Measurements from ENCODE around the gene STK39.
"Not testable (repeated sequence)": the region's sequence is repeated elsewhere in the genome, so short reads cannot be mapped to it uniquely, and the experiment has no call there.

STK39 gene

DNA sequence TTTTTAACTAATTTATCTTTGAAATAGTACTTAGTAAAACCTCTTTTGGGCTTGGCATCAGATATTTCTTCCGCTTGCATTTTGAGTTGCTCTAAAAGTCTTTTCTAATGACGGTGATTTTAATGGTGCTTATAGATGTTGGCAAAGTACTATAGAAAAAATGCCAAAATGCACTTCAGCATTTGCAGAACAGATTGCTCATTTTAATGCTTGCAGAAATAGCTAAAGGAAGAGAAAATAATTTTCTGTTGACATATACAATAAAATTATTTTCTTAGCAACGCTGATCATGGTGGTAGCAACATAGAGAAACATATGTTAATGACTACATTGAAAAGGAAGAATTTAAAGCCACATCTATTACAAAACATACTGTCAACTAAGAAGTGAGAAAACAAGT lies 170.7 kb downstream of the STK39 start:
- DNase-seq: no peak

DNA sequence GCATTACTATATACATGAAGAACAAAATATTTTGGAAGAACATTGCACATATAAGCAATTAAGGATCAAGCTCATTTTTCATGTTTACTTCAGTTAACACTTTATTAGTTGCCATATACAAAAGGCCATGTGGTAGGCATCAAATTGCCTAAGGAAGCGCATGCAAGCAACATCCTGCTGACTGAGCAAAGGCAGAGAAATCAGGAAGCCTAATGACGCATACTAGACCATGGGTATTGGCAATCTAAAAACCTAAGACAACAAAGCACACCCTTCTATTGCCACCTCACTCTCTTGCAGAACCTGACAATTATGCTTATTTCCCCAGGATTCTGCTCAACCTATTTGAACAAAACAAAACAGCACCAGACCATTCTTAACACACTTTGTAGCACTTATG lies 171.9 kb downstream of the STK39 start:
- no peak for DNase-seq

DNA sequence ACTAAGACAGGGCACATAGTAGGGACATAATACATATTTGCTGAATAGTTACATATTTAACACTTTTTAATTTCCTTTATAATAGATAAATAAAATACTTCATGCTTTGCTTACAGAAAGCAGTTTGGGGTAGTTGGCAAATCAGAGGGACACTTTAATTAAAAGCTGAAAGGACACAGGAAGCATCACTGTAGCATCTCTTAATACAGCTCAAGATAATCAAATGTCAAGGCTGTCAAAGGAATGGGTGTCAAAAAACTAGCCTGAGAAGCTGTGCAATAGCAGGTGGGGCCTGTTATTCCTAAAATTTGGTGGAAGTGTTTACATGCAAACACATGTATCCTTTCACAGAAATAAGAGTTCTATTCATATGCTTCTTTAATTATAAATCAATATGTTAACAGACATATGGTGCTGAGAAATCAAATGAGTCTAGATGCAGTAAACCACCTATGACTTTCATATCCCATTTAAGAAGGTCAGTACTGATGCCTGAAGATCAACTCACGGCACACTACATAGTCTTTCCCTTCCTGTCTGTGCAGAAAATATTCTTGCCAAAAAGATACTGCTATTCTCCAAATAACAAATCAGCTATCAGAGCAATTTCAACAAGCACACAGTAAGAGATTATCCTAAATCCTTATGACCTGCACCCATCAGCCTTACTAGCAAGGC lies 174.6 kb downstream of the STK39 start:
- DNase-seq: no peak

DNA sequence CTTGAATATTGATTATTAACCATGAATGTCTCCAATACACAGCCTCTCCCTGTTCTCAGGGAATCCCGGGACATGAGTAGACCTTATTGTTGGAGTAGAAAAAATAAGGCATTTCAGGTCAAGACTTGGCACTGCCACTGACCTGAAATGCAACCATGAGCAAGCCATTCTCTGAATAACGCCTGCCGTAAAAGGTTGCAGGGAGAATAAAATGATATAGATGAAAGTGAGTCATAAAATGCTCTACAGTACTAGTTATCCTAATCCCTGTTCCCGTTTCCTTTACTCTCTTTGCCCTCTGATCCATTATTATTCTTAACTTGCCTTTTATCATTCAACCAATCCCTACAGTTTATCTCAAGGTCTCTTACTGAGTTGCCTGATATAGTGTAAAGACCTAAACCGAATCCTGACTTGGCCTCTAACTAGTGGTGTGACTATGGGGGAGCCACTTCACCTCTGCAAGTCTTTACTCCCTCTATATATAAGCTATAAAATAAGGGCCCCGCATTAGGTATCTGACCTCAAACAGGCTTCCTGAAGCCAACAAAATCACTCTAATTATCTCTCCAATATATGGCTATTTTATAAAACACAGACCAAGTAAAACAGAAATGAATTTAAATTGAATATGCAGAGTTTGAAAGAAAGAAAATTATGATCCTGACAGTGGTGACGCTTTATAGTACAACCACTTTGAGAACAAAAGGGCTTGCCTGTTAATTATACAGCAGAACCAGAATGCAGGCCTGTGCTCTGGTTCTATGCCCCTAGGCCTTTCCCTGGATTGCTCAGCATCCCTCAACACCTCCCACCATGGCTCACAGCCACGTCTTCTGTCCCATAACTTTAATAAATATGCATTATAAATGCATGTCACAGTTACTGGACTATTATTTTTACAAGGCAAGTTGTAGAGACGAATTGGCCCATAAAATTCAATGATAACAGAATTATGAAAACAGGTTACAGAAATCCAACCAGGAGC lies 183.1 kb downstream of the STK39 start:
- no peak for DNase-seq

DNA sequence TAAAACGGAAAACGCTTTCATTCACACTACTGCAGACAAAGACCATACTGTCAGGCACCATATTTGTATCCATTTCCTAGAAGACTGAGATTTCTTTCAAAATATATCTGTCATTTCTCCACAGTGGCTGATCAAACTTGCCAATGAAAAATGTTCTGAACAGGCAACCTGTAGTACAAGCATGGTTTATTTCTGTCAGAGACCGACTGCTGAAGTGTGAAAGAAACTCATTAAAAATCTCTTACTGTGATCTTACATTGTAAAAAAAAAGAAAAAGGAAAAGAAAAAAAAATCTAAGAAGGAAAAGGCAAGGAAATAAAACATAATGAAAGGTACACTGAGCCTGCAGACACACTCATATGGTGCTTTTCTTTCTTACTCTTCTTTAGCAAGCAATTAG lies 184.5 kb downstream of the STK39 start:
- DNase-seq: no peak

DNA sequence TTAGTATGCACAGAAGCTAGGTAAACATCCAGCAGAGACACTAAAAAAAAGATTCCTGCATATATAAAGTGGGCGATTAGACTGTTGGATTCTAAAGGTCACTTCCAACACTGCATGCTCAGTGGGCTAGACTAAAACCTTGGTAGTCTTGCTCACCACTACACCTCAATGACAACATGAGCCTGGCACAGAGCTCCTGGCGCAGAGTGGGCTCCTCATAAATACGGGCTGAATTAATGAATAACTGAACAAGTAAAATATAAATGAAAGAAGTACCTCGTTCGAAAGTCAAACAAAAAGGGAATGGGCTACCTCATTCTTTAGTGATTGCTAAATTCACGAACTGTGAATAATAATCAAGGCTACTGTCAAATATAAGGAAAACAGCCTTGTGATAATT lies 185.3 kb downstream of the STK39 start:
- DNase-seq: no peak

DNA sequence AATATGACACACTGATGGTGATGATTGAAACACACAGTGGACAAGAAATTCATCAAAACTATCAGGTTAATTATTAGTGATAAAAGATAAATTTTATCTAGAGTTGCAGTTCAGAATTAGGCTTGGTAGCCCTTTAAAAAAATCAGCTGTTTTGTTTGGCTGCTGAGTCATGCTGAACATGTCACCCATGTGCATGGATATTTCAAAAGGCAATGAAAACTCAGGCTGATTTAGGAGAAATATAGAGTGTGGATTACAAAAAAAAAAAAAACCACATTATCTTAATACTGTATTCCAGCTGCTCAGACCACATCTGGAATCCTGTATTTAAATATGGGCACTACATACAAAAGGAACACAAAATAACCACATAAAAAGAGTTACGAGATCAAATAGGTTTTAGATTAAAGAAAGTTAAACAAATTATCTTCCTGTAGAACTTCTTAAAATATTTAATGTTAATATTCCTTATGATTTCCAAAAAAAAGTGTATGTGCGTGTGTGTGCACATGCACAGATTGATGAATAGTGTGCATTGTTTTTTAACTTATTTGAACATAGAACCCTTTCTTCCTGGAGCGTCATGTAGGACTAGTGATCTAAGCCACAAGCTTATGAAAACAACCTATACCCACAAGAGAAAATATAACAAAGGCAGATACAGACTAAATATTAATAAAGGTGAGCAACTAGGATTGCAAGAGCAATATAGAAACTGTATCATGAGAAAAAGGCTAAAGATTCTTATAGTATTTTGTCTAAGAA lies 186.2 kb downstream of the STK39 start:
- DNase-seq: no peak

DNA sequence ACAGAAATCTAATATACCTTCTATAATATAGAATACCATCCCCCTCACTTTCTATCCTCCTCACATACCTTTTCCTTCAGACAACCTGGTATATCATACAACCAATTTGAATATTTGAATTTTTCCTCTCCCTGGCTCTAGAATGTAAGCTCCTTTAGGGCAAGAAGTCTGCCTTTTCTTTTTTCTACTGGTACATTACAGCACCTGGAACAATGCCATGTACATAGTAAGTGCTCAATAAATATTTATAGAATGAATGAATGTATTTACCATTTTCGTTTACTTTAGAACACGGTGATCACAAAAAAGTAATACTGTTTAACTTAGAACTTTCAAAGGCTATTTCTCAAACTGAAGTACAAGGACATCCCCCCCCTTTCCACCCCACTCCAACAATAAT lies 187.6 kb downstream of the STK39 start:
- DNase-seq: no peak

DNA sequence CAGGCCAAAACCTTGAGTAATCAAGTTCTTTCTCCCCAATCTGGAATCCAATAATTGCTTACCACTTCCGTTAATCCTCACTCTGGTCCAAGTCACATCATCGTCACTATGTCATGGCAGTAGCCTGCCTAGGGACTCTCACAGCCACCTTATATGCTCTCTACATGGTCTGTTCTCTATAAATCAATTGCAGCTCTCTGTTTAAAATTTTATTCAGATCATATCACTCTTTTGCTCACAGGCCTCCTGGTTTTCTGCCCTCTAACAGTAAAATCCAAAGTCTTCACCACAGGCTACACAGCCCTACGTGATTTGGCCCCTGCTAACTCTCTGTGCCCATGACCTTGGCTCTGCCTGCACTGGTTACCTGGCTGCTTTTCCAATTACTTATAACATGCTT lies 188.7 kb downstream of the STK39 start:
- no peak for DNase-seq

DNA sequence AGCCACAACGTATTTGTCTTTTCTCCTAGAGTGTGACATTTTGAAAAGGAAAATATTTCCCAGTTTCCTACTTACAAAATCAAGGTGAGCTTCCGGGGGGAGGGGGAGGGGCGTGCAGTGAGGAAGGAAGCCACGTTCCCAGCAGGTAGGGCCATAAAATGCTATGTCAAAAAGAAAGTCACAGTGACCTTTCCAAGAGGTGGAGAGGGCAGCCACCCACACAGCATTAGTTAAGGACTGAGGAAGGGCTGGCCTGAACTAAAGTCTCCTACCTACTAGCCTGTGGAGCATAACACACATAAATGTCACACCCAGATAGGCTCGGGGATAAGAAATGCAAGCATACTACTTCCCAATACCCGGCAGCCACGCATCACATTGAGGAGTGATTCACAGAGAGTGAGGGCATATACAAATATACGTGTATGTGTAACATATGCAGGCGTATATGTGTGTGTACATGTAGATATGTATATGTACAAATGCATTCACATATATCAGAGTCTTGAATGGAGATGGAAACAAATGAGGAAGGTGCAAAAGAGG lies 191.1 kb downstream of the STK39 start:
- DNase-seq: no peak

DNA sequence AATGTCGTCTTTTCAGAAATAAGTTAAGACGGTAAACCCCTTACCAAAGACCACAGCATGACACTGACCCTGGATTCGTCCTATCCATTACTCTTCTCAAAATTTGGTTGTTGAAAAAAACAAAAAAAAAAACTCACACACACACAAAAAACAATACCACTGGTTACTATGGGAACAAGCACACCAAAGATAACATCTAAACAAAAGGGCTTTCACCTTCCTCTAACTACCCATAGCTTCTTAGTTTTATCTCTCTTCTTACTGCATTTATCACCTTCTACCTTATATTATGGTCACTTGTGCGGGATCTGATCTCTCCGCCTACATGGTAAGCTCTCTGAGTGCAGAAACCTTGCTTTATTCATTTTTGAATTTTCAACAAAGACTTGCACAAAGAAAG lies 192.7 kb downstream of the STK39 start:
- no peak for DNase-seq

DNA sequence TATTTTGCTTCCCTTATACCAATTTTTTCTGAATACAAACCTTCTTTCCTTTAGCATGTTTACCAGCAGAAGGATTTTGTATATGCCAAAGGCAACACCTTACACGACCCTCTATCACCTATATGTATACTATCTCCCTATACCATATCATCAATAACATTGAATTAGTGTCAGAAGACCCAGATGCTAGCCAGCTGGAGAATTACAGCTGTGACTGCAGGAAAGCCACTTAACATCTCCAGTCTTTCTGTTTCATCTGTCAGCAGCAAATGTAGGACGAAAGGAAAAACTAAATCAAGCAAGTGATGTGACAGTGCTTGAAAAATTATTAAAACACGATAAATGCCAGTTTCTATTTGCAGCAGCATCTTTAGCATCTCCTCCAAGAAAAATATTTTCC lies 193.7 kb downstream of the STK39 start:
- no peak for DNase-seq

DNA sequence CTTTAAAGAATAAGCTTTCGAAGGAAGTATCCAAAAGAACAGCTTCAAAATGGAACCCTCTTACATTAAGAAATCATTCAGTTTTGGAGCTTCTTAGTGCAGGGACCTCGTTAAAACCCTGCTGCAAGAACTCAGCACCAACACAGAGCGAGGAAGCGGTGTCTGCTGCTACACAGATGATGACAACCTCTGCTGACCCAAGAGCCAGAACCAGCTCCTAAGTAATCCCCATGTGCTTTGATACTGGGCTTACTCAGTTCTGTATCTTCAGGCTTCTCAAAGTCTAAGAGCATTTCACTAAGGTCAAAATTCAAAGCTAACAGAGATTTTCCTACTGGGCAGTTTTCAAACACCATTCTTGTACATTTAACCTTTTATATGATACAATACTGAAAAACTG lies 194.6 kb downstream of the STK39 start:
- DNase-seq: no peak

DNA sequence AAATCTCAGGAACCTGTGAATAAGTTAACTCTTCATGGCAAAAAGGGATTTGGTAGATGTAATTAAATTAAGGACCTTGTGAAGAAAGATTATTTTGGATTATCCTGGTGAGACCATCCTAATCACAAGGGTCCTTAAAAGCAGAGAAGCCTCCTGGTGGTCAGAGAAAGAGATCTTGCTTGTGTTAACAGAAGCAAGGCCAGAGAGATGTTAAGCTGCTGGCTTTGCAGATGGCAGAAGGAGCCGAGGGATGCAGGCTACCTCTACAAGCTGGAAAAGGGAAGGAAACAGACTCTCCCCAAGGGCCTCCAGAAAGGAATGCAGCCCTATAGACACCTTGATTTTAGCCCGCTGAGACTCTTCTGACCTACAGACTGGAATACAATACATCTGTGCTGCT lies 197.0 kb downstream of the STK39 start:
- DNase-seq: no peak

DNA sequence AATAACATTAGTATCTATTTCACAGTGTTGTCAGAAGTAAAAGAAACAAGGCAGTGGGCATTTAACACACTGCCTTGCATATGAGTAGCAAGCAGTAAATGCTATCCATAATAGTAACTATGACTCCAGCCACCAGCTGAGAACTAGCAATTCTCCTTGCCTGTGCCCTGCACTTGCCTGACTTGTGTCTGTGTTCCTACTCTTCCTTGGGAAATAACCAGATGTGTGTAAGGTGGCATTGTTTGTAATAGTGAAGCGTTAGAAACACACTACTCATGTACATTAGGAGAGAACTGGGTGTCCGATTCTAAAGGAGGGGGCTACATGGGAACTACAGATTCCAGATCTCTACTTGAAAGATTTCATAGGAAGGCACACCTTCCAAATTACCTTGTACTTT lies 197.8 kb downstream of the STK39 start:
- DNase-seq: no peak

DNA sequence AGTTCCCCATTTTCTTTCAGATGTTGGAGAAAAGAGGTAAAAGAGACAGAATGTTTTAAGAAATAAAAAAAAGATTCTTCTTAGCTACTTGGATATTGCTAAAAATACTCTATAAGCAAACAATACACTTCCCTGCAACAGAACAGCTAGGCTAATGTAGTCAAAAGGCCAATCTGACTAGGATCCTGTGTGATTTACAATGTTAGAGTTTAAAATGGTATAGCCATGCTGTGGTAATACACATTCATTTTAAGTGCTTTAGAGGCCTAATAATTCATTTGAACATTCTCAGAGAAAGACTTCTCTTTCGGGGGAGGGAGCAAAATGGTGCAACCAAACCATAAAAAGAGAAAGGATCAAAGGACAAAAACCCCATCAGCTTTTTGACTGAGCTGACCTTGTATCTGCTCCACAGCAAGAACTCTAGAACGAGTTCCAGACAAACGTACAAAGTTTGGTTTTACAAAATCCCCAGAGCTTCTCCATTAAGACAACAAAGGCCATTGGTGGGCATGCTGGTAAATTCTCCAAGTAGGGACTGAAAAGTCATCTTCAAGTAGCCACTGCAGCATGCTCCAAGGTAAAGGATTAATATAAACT lies 200.2 kb downstream of the STK39 start:
- no peak for DNase-seq

DNA sequence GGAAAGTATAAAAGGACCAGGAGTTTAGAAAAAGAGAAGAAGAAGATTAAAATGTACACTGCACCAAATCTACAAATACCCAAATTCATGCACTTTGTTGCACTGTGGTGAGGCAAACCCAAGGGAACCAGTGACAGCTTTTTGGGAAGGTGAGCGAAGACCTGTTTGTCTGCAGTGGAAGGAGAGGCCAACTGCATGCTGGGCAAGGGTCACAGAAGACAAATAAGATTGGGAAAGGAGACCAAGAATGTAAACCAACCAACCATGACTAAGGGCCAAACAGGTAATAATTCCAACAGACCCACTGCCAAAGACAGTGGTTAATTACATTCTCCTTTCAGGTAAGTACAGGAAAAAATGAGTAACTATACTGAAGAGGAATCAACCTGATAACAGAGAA lies 202.8 kb downstream of the STK39 start:
- DNase-seq: no peak

DNA sequence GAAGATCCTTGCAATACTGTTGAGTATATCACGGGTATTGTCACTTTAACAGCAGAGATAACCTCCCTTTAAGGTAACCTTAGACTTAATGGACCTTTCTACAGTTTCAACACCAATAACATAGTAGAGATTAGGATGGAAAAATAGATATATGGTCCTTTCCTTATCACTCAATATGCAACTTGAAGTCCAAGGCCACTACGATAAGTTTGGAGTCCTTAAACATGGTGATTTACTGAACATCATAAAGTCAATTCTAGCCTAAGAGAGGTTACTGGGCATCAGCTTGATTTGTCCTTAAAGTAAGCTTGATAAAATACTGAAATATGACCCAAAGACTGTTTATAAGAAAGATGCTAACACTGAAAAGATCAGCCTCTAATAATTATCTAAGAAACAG lies 203.2 kb downstream of the STK39 start:
- DNase-seq: no peak

DNA sequence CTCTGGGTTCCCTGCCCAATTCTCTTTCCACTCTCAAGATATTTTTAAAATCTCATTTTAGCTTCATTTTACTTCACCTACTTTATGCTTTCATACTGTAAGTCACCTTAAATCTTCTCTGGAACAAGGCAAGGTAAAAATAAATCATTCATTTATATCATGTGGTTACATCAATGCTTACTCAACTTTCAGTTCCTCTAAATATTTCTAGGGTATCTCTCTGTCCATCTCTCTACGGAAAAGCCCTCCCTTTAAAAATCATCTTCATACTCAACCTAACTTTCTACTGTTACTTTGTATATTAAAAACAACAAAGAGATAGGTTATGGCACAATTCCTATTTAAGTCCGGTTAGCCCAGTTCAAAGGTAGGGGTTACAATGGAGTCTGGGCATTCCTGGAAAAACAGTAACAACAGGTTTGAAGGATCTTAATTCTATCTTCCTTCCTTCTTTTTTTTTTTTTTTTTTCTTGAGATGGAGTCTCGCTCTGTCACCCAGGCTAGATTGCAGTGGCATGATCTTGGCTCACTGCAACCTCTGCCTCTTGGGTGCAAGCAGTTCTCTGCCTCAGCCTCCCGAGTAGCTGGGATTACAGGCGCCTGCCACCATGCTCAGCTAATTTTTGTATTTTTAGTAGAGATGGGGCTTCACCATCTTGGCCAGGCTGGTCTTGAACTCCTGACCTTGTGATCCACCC lies 205.1 kb downstream of the STK39 start:
- not testable (repeated sequence) for DNase-seq

DNA sequence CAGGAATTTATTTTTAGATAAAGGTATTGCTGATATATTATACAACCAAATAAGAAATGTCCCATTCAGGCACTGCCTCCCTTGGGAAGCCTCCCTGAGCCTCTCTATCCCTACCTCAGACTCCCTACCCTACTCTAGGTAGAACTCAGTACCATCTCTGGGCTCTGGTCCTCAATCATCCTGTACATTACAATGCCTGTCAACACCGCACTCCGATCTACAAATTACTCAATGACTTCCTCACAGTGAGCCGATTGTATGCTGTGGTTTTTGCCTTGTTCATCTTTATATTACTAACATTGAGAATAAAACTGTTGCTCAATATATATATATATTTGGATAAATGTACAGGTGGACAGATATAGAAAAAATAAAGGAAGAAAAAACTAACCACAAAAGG lies 207.5 kb downstream of the STK39 start:
- no peak for DNase-seq

DNA sequence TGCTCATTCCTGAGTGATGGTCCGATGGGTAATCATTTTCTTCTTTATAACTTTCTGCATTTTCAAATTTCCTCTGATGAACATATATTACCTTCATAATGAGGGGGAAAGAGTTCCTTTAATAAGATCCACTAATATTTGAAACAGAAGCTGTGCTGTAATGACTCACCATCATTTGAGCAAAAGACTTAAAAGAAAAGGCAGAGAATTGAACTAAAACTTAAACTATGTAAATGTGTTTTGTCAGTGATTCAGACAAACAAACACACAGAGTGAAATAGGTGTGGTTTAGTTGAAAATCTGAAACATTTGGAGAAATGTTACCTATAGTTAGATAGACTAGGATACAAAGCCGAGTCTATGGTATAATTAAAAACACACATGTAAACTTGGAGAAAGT lies 209.6 kb downstream of the STK39 start:
- DNase-seq: no peak

DNA sequence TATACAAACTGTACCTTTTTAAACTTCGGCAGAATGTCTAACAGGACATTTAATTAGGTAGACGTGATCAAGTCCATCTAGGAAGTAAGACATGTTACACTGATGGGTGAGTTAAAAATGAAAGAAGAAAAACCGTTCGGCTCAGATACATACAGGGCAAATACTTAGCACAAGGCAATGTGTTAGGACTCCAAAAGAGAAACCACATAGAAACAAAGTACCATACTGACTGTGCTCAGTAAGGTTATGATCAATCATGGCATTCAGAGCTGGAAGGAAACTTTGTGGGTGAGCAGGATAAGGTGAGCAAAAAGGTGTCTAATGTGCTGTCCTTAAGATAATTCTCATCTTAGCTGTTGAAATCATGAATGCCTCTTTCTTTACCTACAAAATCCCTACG lies 211.9 kb downstream of the STK39 start:
- DNase-seq: no peak

All from NCI-H1048 (cell line).